Progenitor cell of endocrine pancreas (in vitro differentiated cells): Measurements from ENCODE around the gene PRKCZ. TPM values are rescaled to one million over a fixed set of nuclear protein-coding genes. Genes with fewer than 3 reads are reported as not detected.
"Not testable (repeated sequence)": the region's sequence is repeated elsewhere in the genome, so short reads cannot be mapped to it uniquely, and the experiment has no call there.

Experiments
- DNase-seq: peaks from one replicate; pipeline ENCODE4 v3.0.0; 2021; ENCODE audit warnings: low spot score; ENCODE audit not compliant: unreplicated experiment
- H3K27ac Mint-ChIP-seq: 2 replicates; pipeline ENCODE4 v1.8.0; 2021; ENCODE audit warnings: mild to moderate bottlenecking, moderate library complexity, mixed read lengths
- H3K27me3 Mint-ChIP-seq: 2 replicates; pipeline ENCODE4 v1.8.0; 2021; ENCODE audit warnings: mixed read lengths
- H3K36me3 Mint-ChIP-seq: 2 replicates; pipeline ENCODE4 v1.8.0; 2022; ENCODE audit warnings: mixed read lengths; ENCODE audit not compliant: insufficient read depth
- H3K4me1 Mint-ChIP-seq: 2 replicates; pipeline ENCODE4 v1.8.0; 2021; ENCODE audit warnings: low read depth, mixed read lengths
- H3K4me3 Mint-ChIP-seq: 2 replicates; pipeline ENCODE4 v1.8.0; 2021; ENCODE audit warnings: low read depth, mild to moderate bottlenecking, moderate library complexity, mixed read lengths
- H3K9me3 Mint-ChIP-seq: 2 replicates; pipeline ENCODE4 v1.8.0; 2021; ENCODE audit warnings: low read depth, mixed read lengths
- total RNA-seq: library from RNA; stranded (reverse); gene quantifications from 2 replicates; pipeline ENCODE4 v1.2.1, GENCODE V29; 2021
- TF ChIP-seq, protein P1 (sequence below): fragments of 200-600 bp; sonication (generic); IDR thresholded peaks from one replicate; pipeline ENCODE4 v1.5.0; 2021; ENCODE audit warnings: antibody characterized with exemption, mild to moderate bottlenecking; ENCODE audit not compliant: unreplicated experiment

The PRKCZ gene
- total RNA-seq, 1 donor from 2014 or later = 71.5 TPM

DNA sequence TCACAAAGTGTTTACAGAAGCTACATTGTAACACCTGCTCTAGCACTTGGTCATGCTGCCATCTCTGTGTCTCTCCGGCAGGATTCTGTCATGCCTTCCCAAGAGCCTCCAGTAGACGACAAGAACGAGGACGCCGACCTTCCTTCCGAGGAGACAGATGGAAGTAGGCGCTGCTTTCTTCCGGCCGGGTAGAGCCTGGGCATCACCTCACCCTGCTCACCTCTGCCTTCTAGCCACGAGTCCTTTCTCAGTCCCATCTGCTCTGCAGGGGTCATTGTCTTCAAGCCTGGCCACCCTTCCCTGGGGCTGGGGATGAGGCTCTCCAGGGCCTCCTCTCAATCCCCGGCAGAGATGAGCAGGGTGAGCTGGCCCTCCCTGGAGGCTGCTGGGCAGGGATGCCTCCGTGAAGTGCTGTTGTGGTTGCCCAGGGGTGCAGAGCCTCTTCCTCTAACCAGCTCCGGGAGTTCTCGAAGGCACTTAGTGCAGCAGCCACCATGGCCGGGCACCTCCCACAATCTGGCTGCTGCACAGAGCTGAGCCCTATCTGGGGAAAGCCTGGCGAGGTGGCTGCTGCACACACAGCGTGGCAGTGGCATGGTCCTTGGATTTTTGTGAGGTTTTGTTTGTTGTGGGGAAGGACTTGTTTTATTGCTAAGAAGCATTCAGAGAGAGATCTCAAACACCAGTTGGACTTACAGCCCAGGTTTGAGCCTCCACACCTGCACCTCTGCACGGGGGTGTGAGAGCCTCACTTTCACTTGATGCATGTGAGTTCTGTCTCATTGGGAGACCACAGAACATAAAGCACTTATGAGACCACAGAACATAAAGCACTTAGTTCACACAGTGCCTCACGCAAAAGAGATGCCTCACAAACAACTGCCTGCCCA, 96.0 kb downstream of the PRKCZ start:
- no peaks in the 10 kb centered on the region for H3K27me3 Mint-ChIP-seq
- no peak overlapping the region for H3K27ac Mint-ChIP-seq
- TF ChIP-seq, protein P1, sequence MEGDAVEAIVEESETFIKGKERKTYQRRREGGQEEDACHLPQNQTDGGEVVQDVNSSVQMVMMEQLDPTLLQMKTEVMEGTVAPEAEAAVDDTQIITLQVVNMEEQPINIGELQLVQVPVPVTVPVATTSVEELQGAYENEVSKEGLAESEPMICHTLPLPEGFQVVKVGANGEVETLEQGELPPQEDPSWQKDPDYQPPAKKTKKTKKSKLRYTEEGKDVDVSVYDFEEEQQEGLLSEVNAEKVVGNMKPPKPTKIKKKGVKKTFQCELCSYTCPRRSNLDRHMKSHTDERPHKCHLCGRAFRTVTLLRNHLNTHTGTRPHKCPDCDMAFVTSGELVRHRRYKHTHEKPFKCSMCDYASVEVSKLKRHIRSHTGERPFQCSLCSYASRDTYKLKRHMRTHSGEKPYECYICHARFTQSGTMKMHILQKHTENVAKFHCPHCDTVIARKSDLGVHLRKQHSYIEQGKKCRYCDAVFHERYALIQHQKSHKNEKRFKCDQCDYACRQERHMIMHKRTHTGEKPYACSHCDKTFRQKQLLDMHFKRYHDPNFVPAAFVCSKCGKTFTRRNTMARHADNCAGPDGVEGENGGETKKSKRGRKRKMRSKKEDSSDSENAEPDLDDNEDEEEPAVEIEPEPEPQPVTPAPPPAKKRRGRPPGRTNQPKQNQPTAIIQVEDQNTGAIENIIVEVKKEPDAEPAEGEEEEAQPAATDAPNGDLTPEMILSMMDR = no peak
- H3K4me1 Mint-ChIP-seq = no peaks in the 10 kb centered on the region
- H3K9me3 Mint-ChIP-seq = no peaks in the 10 kb centered on the region
- no peak overlapping the region for H3K4me3 Mint-ChIP-seq
- no peak for DNase-seq
- H3K36me3 Mint-ChIP-seq = peaks cover 5% of the 10 kb centered on the region

GRCh38 chr1:2146836-2147517, 96.8 kb downstream of the PRKCZ start:
- TF ChIP-seq, protein P1 = no peak
- no peak overlapping the region for H3K27ac Mint-ChIP-seq
- H3K27me3 Mint-ChIP-seq = no peaks in the 10 kb centered on the region
- no peaks in the 10 kb centered on the region for H3K9me3 Mint-ChIP-seq
- peaks cover 5% of the 10 kb centered on the region for H3K36me3 Mint-ChIP-seq
- H3K4me3 Mint-ChIP-seq = no peak overlapping the region
- no peak for DNase-seq
- no peaks in the 10 kb centered on the region for H3K4me1 Mint-ChIP-seq

DNA sequence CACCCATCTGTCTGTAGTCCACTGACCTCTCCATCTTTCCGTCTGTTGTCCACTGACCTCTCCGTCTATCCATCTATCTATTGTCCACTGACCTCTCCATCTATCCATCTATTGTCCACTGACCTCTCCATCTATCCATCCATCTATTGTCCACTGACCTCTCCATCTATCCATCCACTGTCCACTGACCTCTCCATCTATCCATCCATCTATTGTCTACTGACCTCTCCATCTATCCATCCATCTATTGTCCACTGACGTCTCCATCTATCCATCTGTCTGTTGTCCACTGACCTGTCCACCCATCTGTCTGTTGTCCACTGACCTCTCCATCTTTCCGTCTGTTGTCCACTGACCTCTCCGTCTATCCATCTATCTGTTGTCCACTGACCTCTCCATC, 97.7 kb downstream of the PRKCZ start:
- not testable (repeated sequence) for H3K4me1 Mint-ChIP-seq, H3K4me3 Mint-ChIP-seq, H3K36me3 Mint-ChIP-seq, DNase-seq, H3K27ac Mint-ChIP-seq, H3K9me3 Mint-ChIP-seq, H3K27me3 Mint-ChIP-seq

- Mint-ChIP-seq H3K9me3 (no peaks in the 10 kb centered on the region), H3K27me3 (no peaks in the 10 kb centered on the region), H3K4me1 (no peaks in the 10 kb centered on the region), H3K27ac (no peak overlapping the region), H3K36me3 (peaks cover 6% of the 10 kb centered on the region), H3K4me3 (no peak overlapping the region)
- no peak for DNase-seq
- TF ChIP-seq, protein P1 = no peak
These were observed 98.5 kb downstream of the PRKCZ start for GRCh38 chr1:2148691-2149090.

GRCh38 chr1:2150801-2151200, 100.6 kb downstream of the PRKCZ start:
- no peaks in the 10 kb centered on the region for H3K4me1 Mint-ChIP-seq
- DNase-seq = no peak
- TF ChIP-seq, protein P1 = no peak
- H3K27me3 Mint-ChIP-seq = no peaks in the 10 kb centered on the region
- peaks cover 4% of the 10 kb centered on the region for H3K9me3 Mint-ChIP-seq
- H3K27ac Mint-ChIP-seq = no peak overlapping the region
- peaks cover 16% of the 10 kb centered on the region for H3K36me3 Mint-ChIP-seq
- no peak overlapping the region for H3K4me3 Mint-ChIP-seq

GRCh38 chr1:2151252-2151651, 101.0 kb downstream of the PRKCZ start:
- H3K9me3 Mint-ChIP-seq = peaks cover 4% of the 10 kb centered on the region
- TF ChIP-seq, protein P1 = no peak
- H3K27ac Mint-ChIP-seq = no peak overlapping the region
- no peaks in the 10 kb centered on the region for H3K27me3 Mint-ChIP-seq
- H3K4me3 Mint-ChIP-seq = no peak overlapping the region
- H3K4me1 Mint-ChIP-seq = no peaks in the 10 kb centered on the region
- H3K36me3 Mint-ChIP-seq = peaks cover 16% of the 10 kb centered on the region
- DNase-seq = no peak
